CD4-positive, alpha-beta T cell (primary cell): ENCODE measurements around the gene AAMDC. TPM values are rescaled to one million over a fixed set of nuclear protein-coding genes. Genes with fewer than 3 reads are reported as not detected.
A peak's percentile ranks its signal among the peaks of the same experiment; 100 is the strongest.
"Not testable (repeated sequence)": the region's sequence is repeated elsewhere in the genome, so short reads cannot be mapped to it uniquely, and the experiment has no call there.

ENCODE experiments used
- ATAC-seq: fragments of 200-7000 bp; cut with Tn5 transposase; one replicate; pipeline ENCODE4 v1.10.0; 2022; ENCODE audit warnings: mild to moderate bottlenecking; ENCODE audit not compliant: poor library complexity
- CTCF ChIA-PET: fragments of 350-600 bp; sonication (Branson Sonifier 250); formaldehyde crosslinking; loops from one replicate; lab custom pipeline; 2021; ENCODE audit warnings: antibody characterized with exemption, inconsistent platforms; lab: Charles Lee
- POLR2A ChIA-PET: fragments of 350-600 bp; sonication (Branson Sonifier 250); formaldehyde crosslinking; loops from one replicate; lab custom pipeline; 2021; ENCODE audit warnings: antibody characterized with exemption, inconsistent platforms; lab: Charles Lee
- DNase-seq, 14 experiments: peaks; one replicate each; pipeline ENCODE4 v3.0.0-alpha.2; 2013 to 2020; ENCODE audit warnings: mixed read lengths in 2 of 14
- H3K27ac ChIP-seq, 2 donors: one replicate each; pipeline versions ENCODE4 v1.5.1 to v1.7.0; 2013; ENCODE audit warnings: low read length in 2 of 2, low read depth in 1 of 2, mild to moderate bottlenecking in 1 of 2
- H3K27me3 ChIP-seq, 2 experiments: 1 replicate in 1 of 2; 2 replicates in 1 of 2; pipeline versions ENCODE4 v1.6.1 to v1.7.0; 2013; ENCODE audit warnings: low read length in 2 of 2, control low read depth in 1 of 2, mild to moderate bottlenecking in 1 of 2, moderate library complexity in 1 of 2; ENCODE audit not compliant: insufficient read depth in 2 of 2, control insufficient read depth in 1 of 2
- H3K36me3 ChIP-seq: one replicate; pipeline ENCODE4 v1.6.1; 2013; ENCODE audit warnings: low read length, control low read depth; ENCODE audit not compliant: insufficient read depth
- H3K4me1 ChIP-seq: one replicate; pipeline ENCODE4 v1.6.1; 2013; ENCODE audit warnings: low read length, control low read depth; ENCODE audit not compliant: insufficient read depth
- H3K4me3 ChIP-seq: one replicate; pipeline ENCODE4 v1.5.1; 2013; ENCODE audit warnings: mild to moderate bottlenecking, low read length, moderate library complexity
- H3K9me3 ChIP-seq, 2 experiments: 1 replicate in 1 of 2; 2 replicates in 1 of 2; pipeline versions ENCODE4 v1.6.1 to v1.7.0; 2013; ENCODE audit warnings: low read length in 2 of 2, mild to moderate bottlenecking in 2 of 2, control low read depth in 1 of 2, moderate library complexity in 1 of 2; ENCODE audit not compliant: control insufficient read depth in 1 of 2, insufficient read depth in 1 of 2
- H3K27ac Mint-ChIP-seq: one replicate; pipeline ENCODE4 v1.8.0; 2020; ENCODE audit warnings: mixed read lengths
- H3K27me3 Mint-ChIP-seq: one replicate; pipeline ENCODE4 v1.8.0; 2021; ENCODE audit warnings: mixed read lengths
- H3K36me3 Mint-ChIP-seq: one replicate; pipeline ENCODE4 v1.8.0; 2021; ENCODE audit warnings: low read depth, mixed read lengths
- H3K4me1 Mint-ChIP-seq: one replicate; pipeline ENCODE4 v1.8.0; 2021; ENCODE audit warnings: low read depth, mixed read lengths
- H3K4me3 Mint-ChIP-seq: one replicate; pipeline ENCODE4 v1.8.0; 2020; ENCODE audit warnings: mild to moderate bottlenecking, mixed read lengths
- H3K9me3 Mint-ChIP-seq: one replicate; pipeline ENCODE4 v1.8.0; 2020; ENCODE audit warnings: mixed read lengths
- intact Hi-C, 2 experiments: fragments of 100-400 bp; cut with DNase I in 1 of 2; cut with micrococcal nuclease in 1 of 2; formaldehyde crosslinking; loops; one replicate each; pipeline versions ENCODE4 v1.15.1 to v1.9.0; 2023 to 2025; cut with DNase I, micrococcal nuclease
- total RNA-seq, 174 experiments: library from RNA in 2 of 174; stranded (reverse) in 2 of 174; gene quantifications; one replicate each; pipeline ENCODE4 v1.2.3 and lab custom pipeline; 2021 to 2026
- TF ChIP-seq, protein P1 (sequence below): fragments of 200-600 bp; IDR thresholded peaks from one replicate; pipeline ENCODE4 v1.8.0; 2022; ENCODE audit warnings: antibody characterized with exemption, mild to moderate bottlenecking

Gene AAMDC
- total RNA-seq, 2 experiments from 2014 or later, result 1.5 to 2.1 TPM

DNA sequence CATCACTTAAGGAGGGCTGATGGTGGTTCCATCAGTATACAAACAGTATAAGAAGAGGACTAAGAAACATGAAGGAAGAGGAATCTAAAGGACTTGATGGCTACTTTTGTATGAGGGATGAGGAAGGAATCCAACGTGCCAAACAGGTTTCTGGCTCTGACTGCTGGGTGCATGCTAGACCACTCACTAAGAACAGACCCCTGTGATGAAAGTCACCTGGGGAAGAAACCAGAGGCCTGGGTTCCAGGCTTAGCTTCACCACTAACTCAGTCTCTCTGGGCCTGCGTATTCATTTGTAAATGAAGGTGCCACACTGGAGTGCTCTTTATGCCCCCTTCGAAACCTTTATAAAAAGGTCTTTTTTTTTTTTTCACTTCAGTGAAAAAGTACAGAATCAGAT lies 55.1 kb downstream of the AAMDC start:
- H3K4me3 ChIP-seq, result no peak overlapping the region
- DNase-seq (no peak), ATAC-seq (no peak)
- no peak overlapping the region for H3K4me3 Mint-ChIP-seq
- H3K9me3 ChIP-seq, result no peaks in the 10 kb centered on the region
- ChIA-PET CTCF (no interaction called here), POLR2A (no interaction called here)
- H3K36me3 Mint-ChIP-seq, result peaks cover 78% of the 10 kb centered on the region
- no peak overlapping the region for H3K27ac ChIP-seq
- H3K27me3 ChIP-seq, result no peaks in the 10 kb centered on the region
- no peaks in the 10 kb centered on the region for H3K9me3 Mint-ChIP-seq
- no peaks in the 10 kb centered on the region for H3K27me3 Mint-ChIP-seq
- peak overlapping the region; percentile 24 for H3K27ac Mint-ChIP-seq
- peaks cover 55% of the 10 kb centered on the region for H3K36me3 ChIP-seq
- no peaks in the 10 kb centered on the region for H3K4me1 Mint-ChIP-seq
- intact Hi-C loops, result no loop called here
- no peaks in the 10 kb centered on the region for H3K4me1 ChIP-seq
- TF ChIP-seq, protein P1, sequence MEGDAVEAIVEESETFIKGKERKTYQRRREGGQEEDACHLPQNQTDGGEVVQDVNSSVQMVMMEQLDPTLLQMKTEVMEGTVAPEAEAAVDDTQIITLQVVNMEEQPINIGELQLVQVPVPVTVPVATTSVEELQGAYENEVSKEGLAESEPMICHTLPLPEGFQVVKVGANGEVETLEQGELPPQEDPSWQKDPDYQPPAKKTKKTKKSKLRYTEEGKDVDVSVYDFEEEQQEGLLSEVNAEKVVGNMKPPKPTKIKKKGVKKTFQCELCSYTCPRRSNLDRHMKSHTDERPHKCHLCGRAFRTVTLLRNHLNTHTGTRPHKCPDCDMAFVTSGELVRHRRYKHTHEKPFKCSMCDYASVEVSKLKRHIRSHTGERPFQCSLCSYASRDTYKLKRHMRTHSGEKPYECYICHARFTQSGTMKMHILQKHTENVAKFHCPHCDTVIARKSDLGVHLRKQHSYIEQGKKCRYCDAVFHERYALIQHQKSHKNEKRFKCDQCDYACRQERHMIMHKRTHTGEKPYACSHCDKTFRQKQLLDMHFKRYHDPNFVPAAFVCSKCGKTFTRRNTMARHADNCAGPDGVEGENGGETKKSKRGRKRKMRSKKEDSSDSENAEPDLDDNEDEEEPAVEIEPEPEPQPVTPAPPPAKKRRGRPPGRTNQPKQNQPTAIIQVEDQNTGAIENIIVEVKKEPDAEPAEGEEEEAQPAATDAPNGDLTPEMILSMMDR, result no peak

DNA sequence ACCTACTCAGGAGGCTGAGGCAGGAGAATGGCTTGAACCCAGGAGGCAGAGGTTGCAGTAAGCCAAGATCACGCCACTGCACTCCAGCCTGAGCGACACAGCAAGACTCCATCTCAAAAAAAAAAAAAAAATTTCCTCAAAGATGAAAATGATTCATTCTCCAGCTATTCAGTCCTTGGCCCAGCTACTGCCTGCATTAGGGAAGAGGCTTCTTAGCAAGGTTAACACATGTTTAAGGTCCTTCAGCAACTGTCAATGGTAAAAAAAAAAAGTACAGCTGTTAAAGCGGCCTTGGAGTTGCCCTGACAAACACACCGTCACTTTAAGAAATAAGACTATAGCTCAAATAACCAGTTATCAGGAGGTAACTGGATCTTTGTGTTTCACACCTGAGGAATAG lies 57.3 kb downstream of the AAMDC start:
- peaks cover 63% of the 10 kb centered on the region for H3K36me3 ChIP-seq
- H3K4me3 ChIP-seq, H3K9me3 ChIP-seq, H3K27ac ChIP-seq, H3K9me3 Mint-ChIP-seq, H3K27me3 ChIP-seq, ATAC-seq, H3K4me1 ChIP-seq, H3K27ac Mint-ChIP-seq, H3K4me3 Mint-ChIP-seq, DNase-seq, POLR2A ChIA-PET, intact Hi-C loops, H3K4me1 Mint-ChIP-seq, CTCF ChIA-PET, H3K27me3 Mint-ChIP-seq: not testable (repeated sequence)
- H3K36me3 Mint-ChIP-seq, result peaks cover 84% of the 10 kb centered on the region

DNA sequence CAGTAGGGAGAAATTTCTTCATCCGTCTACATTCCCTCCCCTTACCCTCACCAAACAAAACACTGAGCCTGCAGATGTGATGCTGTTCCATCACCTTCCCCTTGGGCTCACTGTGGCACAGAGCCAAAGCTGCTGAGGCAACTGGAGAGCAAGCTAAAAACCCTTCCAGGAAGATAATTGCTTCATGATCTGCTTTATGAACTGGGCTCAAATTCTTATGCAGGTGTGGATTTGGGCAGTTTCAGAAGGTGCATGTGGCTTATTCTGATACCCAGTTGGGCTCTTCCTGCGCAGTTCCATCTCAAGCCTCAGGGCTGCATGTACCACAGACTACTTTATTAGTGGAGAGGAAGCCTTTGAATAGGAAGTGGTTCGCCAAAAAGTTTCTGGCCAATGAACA lies 58.3 kb downstream of the AAMDC start:
- TF ChIP-seq, protein P1, result no peak
- POLR2A ChIA-PET, result no interaction called here
- Mint-ChIP-seq H3K9me3 (no peaks in the 10 kb centered on the region), H3K4me3 (no peak overlapping the region), H3K4me1 (no peaks in the 10 kb centered on the region), H3K27ac (no peak overlapping the region), H3K36me3 (peaks cover 88% of the 10 kb centered on the region), H3K27me3 (no peaks in the 10 kb centered on the region)
- H3K27me3 ChIP-seq, result no peaks in the 10 kb centered on the region
- H3K9me3 ChIP-seq, result no peaks in the 10 kb centered on the region
- H3K36me3 ChIP-seq, result peaks cover 72% of the 10 kb centered on the region
- intact Hi-C loops, result no loop called here
- H3K4me1 ChIP-seq, result no peaks in the 10 kb centered on the region
- CTCF ChIA-PET, result no interaction called here
- no peak for ATAC-seq
- no peak overlapping the region for H3K4me3 ChIP-seq
- H3K27ac ChIP-seq, result no peak overlapping the region
- peak in 1 of 14 experiments; percentile 23 for DNase-seq

DNA sequence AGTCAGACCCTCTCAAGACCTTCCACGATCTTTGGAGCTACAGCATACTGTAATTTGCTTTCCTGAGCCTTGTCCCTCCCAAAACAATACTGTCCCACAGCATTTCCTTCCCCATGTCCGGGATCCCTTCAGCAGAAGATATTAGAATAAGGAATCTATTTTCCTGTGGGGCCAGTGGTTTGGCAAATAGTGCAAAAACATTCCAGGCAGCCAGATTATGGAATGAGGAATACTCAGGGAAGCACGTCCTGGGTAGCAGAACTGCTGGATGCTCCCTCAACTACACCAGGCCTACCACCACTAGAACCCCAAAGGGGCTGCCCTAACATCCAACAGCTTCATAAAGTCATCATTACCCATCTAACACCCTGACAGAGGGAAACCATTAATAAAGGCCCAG lies 61.5 kb downstream of the AAMDC start:
- no peak overlapping the region for H3K27ac ChIP-seq
- Mint-ChIP-seq H3K9me3 (no peaks in the 10 kb centered on the region), H3K27me3 (no peaks in the 10 kb centered on the region), H3K4me3 (no peak overlapping the region), H3K36me3 (peaks cover 92% of the 10 kb centered on the region), H3K4me1 (no peaks in the 10 kb centered on the region), H3K27ac (no peak overlapping the region)
- H3K4me3 ChIP-seq, result no peak overlapping the region
- ChIA-PET CTCF (no interaction called here), POLR2A (no interaction called here)
- DNase-seq (no peak), ATAC-seq (no peak)
- H3K9me3 ChIP-seq, result no peaks in the 10 kb centered on the region
- no peaks in the 10 kb centered on the region for H3K27me3 ChIP-seq
- intact Hi-C loops, result no loop called here
- H3K36me3 ChIP-seq, result peaks cover 71% of the 10 kb centered on the region
- TF ChIP-seq, protein P1, result no peak
- H3K4me1 ChIP-seq, result no peaks in the 10 kb centered on the region
